ENCODE measurements around the gene RORC.

DNA sequence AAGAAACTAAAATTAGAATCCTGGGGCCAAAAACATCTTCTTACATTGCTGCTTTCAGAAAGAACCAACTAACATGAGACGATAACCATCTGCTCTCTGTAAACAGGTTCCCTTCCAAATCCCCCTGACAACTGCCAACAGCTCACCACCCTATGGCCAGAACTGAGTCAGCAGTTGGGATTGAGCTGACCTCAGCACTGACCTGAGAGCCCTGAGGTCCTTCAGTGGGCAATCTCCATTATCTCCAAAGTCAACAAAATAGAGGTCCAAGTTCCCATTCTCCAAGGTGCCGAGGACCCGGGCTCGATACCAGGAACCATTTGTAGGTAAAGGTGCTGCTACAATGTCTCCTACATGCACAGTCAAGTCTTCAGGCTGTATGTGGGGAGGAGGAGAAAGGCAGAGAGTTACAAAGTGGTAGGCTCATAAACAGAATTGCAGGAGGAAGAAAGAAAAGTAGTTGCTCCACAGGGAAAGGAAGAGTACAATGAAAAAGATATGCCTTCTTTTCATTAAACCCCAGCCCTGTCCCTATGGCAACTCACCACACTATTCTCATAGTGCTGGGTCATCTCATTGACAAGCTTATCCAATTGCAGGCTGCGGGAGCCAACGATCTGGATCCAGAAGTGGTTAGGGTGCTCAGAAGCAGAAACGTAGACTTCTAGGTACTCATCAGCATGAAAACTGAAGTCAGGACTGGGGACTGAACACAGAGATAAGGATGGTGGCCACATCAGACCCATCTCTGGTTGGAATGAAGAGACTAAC is 55.5 kb downstream of the RORC start:
- TF ChIP-seq, protein P1, sequence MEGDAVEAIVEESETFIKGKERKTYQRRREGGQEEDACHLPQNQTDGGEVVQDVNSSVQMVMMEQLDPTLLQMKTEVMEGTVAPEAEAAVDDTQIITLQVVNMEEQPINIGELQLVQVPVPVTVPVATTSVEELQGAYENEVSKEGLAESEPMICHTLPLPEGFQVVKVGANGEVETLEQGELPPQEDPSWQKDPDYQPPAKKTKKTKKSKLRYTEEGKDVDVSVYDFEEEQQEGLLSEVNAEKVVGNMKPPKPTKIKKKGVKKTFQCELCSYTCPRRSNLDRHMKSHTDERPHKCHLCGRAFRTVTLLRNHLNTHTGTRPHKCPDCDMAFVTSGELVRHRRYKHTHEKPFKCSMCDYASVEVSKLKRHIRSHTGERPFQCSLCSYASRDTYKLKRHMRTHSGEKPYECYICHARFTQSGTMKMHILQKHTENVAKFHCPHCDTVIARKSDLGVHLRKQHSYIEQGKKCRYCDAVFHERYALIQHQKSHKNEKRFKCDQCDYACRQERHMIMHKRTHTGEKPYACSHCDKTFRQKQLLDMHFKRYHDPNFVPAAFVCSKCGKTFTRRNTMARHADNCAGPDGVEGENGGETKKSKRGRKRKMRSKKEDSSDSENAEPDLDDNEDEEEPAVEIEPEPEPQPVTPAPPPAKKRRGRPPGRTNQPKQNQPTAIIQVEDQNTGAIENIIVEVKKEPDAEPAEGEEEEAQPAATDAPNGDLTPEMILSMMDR (conservative IDR thresholded peaks at IDR 0.05 in 1 of 2, IDR thresholded peaks at IDR 0.05 in 1 of 2; ENCODE audit: extremely low read depth in 1 of 2, insufficient read depth in 1 of 2, low read depth in 1 of 2, low read length in 2 of 2), result no peak
- no peak for TF ChIP-seq EZH2 (IDR thresholded peaks at IDR 0.05; ENCODE audit: borderline replicate concordance, low read length)
